HG03565 (cell line): Measurements from ENCODE around the gene NRG3.

Source experiments
- ATAC-seq: cut with Tn5 transposase; IDR thresholded peaks from one replicate; pipeline ENCODE4 v1.9.1; 2021; ENCODE audit warnings: mild to moderate bottlenecking, moderate library complexity; ENCODE audit not compliant: unreplicated experiment

NRG3 gene

GRCh38 chr10:82880776-82881290, 1005.8 kb downstream of the NRG3 start:
- ATAC-seq = no peak

GRCh38 chr10:82882722-82883121, 1007.7 kb downstream of the NRG3 start:
- no peak for ATAC-seq

GRCh38 chr10:82883603-82884002, 1008.6 kb downstream of the NRG3 start:
- ATAC-seq = no peak

- no peak for ATAC-seq
Observed at GRCh38 chr10:82887488-82887887, 1012.5 kb downstream of the NRG3 start.

GRCh38 chr10:82888809-82889455, 1013.9 kb downstream of the NRG3 start:
- no peak for ATAC-seq

- ATAC-seq = no peak
Observed at GRCh38 chr10:82889728-82890127, 1014.7 kb downstream of the NRG3 start.

GRCh38 chr10:82890573-82890972, 1015.6 kb downstream of the NRG3 start:
- ATAC-seq = no peak

- no peak for ATAC-seq
Observed at GRCh38 chr10:82908096-82908495, 1033.1 kb downstream of the NRG3 start.

- ATAC-seq = no peak
Observed at GRCh38 chr10:82908751-82909150, 1033.8 kb downstream of the NRG3 start.

GRCh38 chr10:82910301-82910700, 1035.3 kb downstream of the NRG3 start:
- no peak for ATAC-seq

- ATAC-seq = peak; percentile 74
Observed at GRCh38 chr10:82914655-82915136, 1039.7 kb downstream of the NRG3 start.

- no peak for ATAC-seq
Observed at GRCh38 chr10:82916941-82917340, 1041.9 kb downstream of the NRG3 start.

GRCh38 chr10:82918022-82918421, 1043.0 kb downstream of the NRG3 start:
- no peak for ATAC-seq

GRCh38 chr10:82922046-82922445, 1047.1 kb downstream of the NRG3 start:
- no peak for ATAC-seq

GRCh38 chr10:82922755-82923154, 1047.8 kb downstream of the NRG3 start:
- ATAC-seq = no peak

GRCh38 chr10:82924711-82925110, 1049.7 kb downstream of the NRG3 start:
- ATAC-seq = no peak

- ATAC-seq = peak; percentile 67
Observed at GRCh38 chr10:82925547-82925946, 1050.6 kb downstream of the NRG3 start.

GRCh38 chr10:82932451-82932850, 1057.5 kb downstream of the NRG3 start:
- no peak for ATAC-seq

GRCh38 chr10:82934429-82934828, 1059.4 kb downstream of the NRG3 start:
- ATAC-seq = no peak

- ATAC-seq = no peak
Observed at GRCh38 chr10:82934947-82935346, 1060.0 kb downstream of the NRG3 start.

- ATAC-seq = no peak
Observed at GRCh38 chr10:82938331-82938730, 1063.3 kb downstream of the NRG3 start.

GRCh38 chr10:82942286-82943099, 1067.5 kb downstream of the NRG3 start:
- no peak for ATAC-seq
